H1 (cell line): ENCODE data around the gene GATD1. TPM values are rescaled to one million over a fixed set of nuclear protein-coding genes. Genes with fewer than 3 reads are reported as not detected.

Experiments
- CTCF ChIA-PET: fragments of 300-600 bp; sonication (Branson Sonifier 250); formaldehyde crosslinking; loops from one replicate; lab custom pipeline; 2021; ENCODE audit not compliant: partially characterized antibody; lab: Charles Lee
- POLR2A ChIA-PET: fragments of 300-600 bp; sonication (Branson Sonifier 250); formaldehyde crosslinking; loops from one replicate; lab custom pipeline; 2021; ENCODE audit warnings: inconsistent platforms; ENCODE audit not compliant: partially characterized antibody; lab: Charles Lee
- DNase-seq, 2 experiments: peaks; one replicate each; pipeline versions ENCODE4 v3.0.0 to v3.0.0-alpha.2; 2010 to 2022; ENCODE audit warnings: low spot score in 2 of 2, low read depth in 1 of 2, mixed read lengths in 1 of 2
- FAIRE-seq: peaks from 2 replicates; lab custom pipeline; 2011; peaks lifted over from hg19 to GRCh38; lab: Jason Lieb, UNC
- H2AFZ ChIP-seq: 2 replicates; pipeline ENCODE4 v1.8.1; 2012; ENCODE audit warnings: low read length, inconsistent platforms
- H2AK5ac ChIP-seq: 2 replicates; pipeline ENCODE4 v1.6.1; 2013; ENCODE audit warnings: low read depth, low read length
- H2BK120ac ChIP-seq: replicated peaks from 2 replicates; pipeline ENCODE3; 2013; ENCODE audit warnings: low read depth, low read length, inconsistent platforms
- H2BK12ac ChIP-seq: 2 replicates; pipeline ENCODE4 v1.6.1; 2013; ENCODE audit warnings: low read depth, low read length
- H2BK15ac ChIP-seq: 2 replicates; pipeline ENCODE4 v1.6.1; 2013; ENCODE audit warnings: low read length
- H2BK20ac ChIP-seq: 2 replicates; pipeline ENCODE4 v1.6.1; 2013; ENCODE audit warnings: low read length
- H2BK5ac ChIP-seq: 2 replicates; pipeline ENCODE4 v1.6.1; 2013; ENCODE audit warnings: low read depth, low read length
- H3K14ac ChIP-seq: 2 replicates; pipeline ENCODE4 v1.6.1; 2013; ENCODE audit warnings: inconsistent platforms; ENCODE audit not compliant: insufficient read length
- H3K18ac ChIP-seq: 2 replicates; pipeline ENCODE4 v1.6.1; 2013; ENCODE audit warnings: low read length; ENCODE audit errors: extremely low read depth
- H3K23ac ChIP-seq: 2 replicates; pipeline ENCODE4 v1.6.1; 2013; ENCODE audit warnings: inconsistent platforms; ENCODE audit not compliant: insufficient read length
- H3K23me2 ChIP-seq: 2 replicates; pipeline ENCODE4 v1.6.1; 2013; ENCODE audit warnings: low read depth, low read length
- H3K27ac ChIP-seq: 2 replicates; pipeline ENCODE4 v1.6.1; 2011; ENCODE audit warnings: low read depth, low read length, inconsistent platforms
- H3K27me3 ChIP-seq, 4 experiments: replicated peaks in 1 of 4; 1 replicate in 1 of 4; 2 replicates in 3 of 4; pipeline versions ENCODE4 v1.6.1 to v1.8.1; 2011 to 2013; ENCODE audit warnings: low read length in 3 of 4, mild to moderate bottlenecking in 3 of 4, inconsistent platforms in 2 of 4, mixed read lengths in 2 of 4, moderate library complexity in 1 of 4; ENCODE audit not compliant: control insufficient read depth in 3 of 4, insufficient read depth in 3 of 4; ENCODE audit errors: extremely low read depth in 1 of 4
- H3K36me3 ChIP-seq, 4 experiments: 2 replicates each; pipeline versions ENCODE4 v1.6.1 to v1.8.1; 2011 to 2013; ENCODE audit warnings: mild to moderate bottlenecking in 4 of 4, low read length in 3 of 4, moderate library complexity in 2 of 4, control low read depth in 1 of 4, inconsistent platforms in 1 of 4; ENCODE audit not compliant: insufficient read depth in 4 of 4, control insufficient read depth in 2 of 4
- H3K4ac ChIP-seq: replicated peaks from 2 replicates; pipeline ENCODE3; 2013; ENCODE audit warnings: low read length, low read depth, mixed read lengths, inconsistent platforms; ENCODE audit not compliant: insufficient read length
- H3K4me1 ChIP-seq, 4 experiments: replicated peaks in 1 of 4; 1 replicate in 1 of 4; 2 replicates in 3 of 4; pipeline versions ENCODE4 v1.6.1 to v1.8.1; 2011 to 2013; ENCODE audit warnings: low read length in 3 of 4, inconsistent platforms in 2 of 4, mixed read lengths in 1 of 4; ENCODE audit not compliant: insufficient read depth in 4 of 4, control insufficient read depth in 3 of 4
- H3K4me2 ChIP-seq, 2 experiments: 2 replicates each; pipeline versions ENCODE4 v1.6.1 to v1.8.1; 2011 to 2013; ENCODE audit warnings: low read depth in 2 of 2, low read length in 2 of 2, control low read depth in 1 of 2, inconsistent platforms in 1 of 2, mild to moderate bottlenecking in 1 of 2; ENCODE audit not compliant: insufficient read depth in 1 of 2
- H3K4me3 ChIP-seq, 4 experiments: fragments of 200-600, 300-600 bp in 1 of 4; sonication (generic), shearing (Covaris generic), sonication (Bioruptor Twin) in 1 of 4; 2 replicates each; pipeline versions ENCODE4 v1.5.1 to v1.8.1; 2011 to 2016; ENCODE audit warnings: low read length in 4 of 4, low read depth in 3 of 4, control low read depth in 2 of 4, inconsistent platforms in 2 of 4, mild to moderate bottlenecking in 2 of 4, mixed read lengths in 1 of 4, moderate library complexity in 1 of 4; ENCODE audit not compliant: insufficient read depth in 2 of 4; ENCODE audit errors: extremely low read depth in 1 of 4
- H3K56ac ChIP-seq: replicated peaks from 2 replicates; pipeline ENCODE3; 2013; ENCODE audit warnings: low read depth, mild to moderate bottlenecking, mixed read lengths, low read length, inconsistent platforms; ENCODE audit not compliant: insufficient read length
- H3K79me1 ChIP-seq: 2 replicates; pipeline ENCODE4 v1.6.1; 2013; ENCODE audit warnings: low read depth, low read length, control low read depth
- H3K79me2 ChIP-seq, 2 experiments: 2 replicates each; pipeline versions ENCODE4 v1.6.1 to v1.8.1; 2012 to 2013; ENCODE audit warnings: low read length in 2 of 2, mild to moderate bottlenecking in 2 of 2, inconsistent platforms in 1 of 2; ENCODE audit not compliant: insufficient read depth in 2 of 2, control insufficient read depth in 1 of 2
- H3K9ac ChIP-seq, 4 experiments: replicated peaks in 1 of 4; 1 replicate in 1 of 4; 2 replicates in 3 of 4; pipeline versions ENCODE4 v1.6.1 to v1.8.1; 2011 to 2013; ENCODE audit warnings: low read depth in 3 of 4, low read length in 3 of 4, control low read depth in 2 of 4, mild to moderate bottlenecking in 2 of 4, moderate library complexity in 2 of 4, inconsistent platforms in 1 of 4; ENCODE audit errors: extremely low read depth in 1 of 4
- H3K9me3 ChIP-seq, 2 experiments: 2 replicates each; pipeline versions ENCODE4 v1.6.1 to v1.8.1; 2012 to 2013; ENCODE audit warnings: mild to moderate bottlenecking in 2 of 2, moderate library complexity in 2 of 2, control low read depth in 1 of 2, inconsistent platforms in 1 of 2, low read depth in 1 of 2, low read length in 1 of 2, mixed read lengths in 1 of 2; ENCODE audit not compliant: insufficient read depth in 2 of 2
- H4K20me1 ChIP-seq, 2 experiments: replicated peaks in 1 of 2; 2 replicates each; pipeline versions ENCODE3 to v1.8.1; 2011 to 2013; ENCODE audit warnings: inconsistent platforms in 2 of 2, low read length in 2 of 2, mild to moderate bottlenecking in 1 of 2; ENCODE audit not compliant: insufficient read depth in 2 of 2, control insufficient read depth in 1 of 2
- H4K5ac ChIP-seq: 2 replicates; pipeline ENCODE4 v1.6.1; 2013; ENCODE audit warnings: low read length, low read depth, mixed read lengths, inconsistent platforms; ENCODE audit not compliant: insufficient read length
- H4K8ac ChIP-seq: 2 replicates; pipeline ENCODE4 v1.8.0; 2013; ENCODE audit warnings: mild to moderate bottlenecking, moderate library complexity, low read length, inconsistent platforms; ENCODE audit not compliant: insufficient read depth; ENCODE audit errors: extremely low read depth
- H4K91ac ChIP-seq: replicated peaks from 2 replicates; pipeline ENCODE3; 2013; ENCODE audit warnings: low read length, mixed read lengths, inconsistent platforms; ENCODE audit not compliant: insufficient read length
- BACH1 ChIP-seq: IDR thresholded peaks from 2 replicates; pipeline ENCODE4 v1.6.1; 2012; ENCODE audit warnings: low read length, improper control_type of control experiment
- CTBP2 ChIP-seq: IDR thresholded peaks from 2 replicates; pipeline ENCODE4 v1.7.0; 2011; ENCODE audit warnings: borderline replicate concordance, mild to moderate bottlenecking, moderate library complexity, mixed read lengths, low read length; ENCODE audit not compliant: insufficient read depth, insufficient read length
- GTF2F1 ChIP-seq: IDR thresholded peaks from 2 replicates; pipeline ENCODE4 v1.6.1; 2012; ENCODE audit warnings: low read depth, low read length, improper control_type of control experiment, borderline replicate concordance
- POLR2A ChIP-seq, 2 experiments: IDR thresholded peaks; 1 replicate in 1 of 2; 2 replicates in 1 of 2; pipeline ENCODE4 v1.6.1; 2011; ENCODE audit warnings: low read depth in 2 of 2, low read length in 2 of 2, mild to moderate bottlenecking in 2 of 2; ENCODE audit errors: control extremely low read depth in 1 of 2
- POLR2AphosphoS5 ChIP-seq: IDR thresholded peaks from 2 replicates; pipeline ENCODE4 v1.6.1; 2011; ENCODE audit warnings: low read depth, low read length
- SAP30 ChIP-seq: fragments of 300-600 bp; sonication (generic); IDR thresholded peaks from 2 replicates; pipeline ENCODE4 v1.7.1; 2012; ENCODE audit warnings: low read length, moderate library complexity, mild to moderate bottlenecking, inconsistent platforms; ENCODE audit not compliant: insufficient read depth, insufficient replicate concordance
- TCF12 ChIP-seq: IDR thresholded peaks from 2 replicates; pipeline ENCODE4 v1.6.1; 2011; ENCODE audit warnings: low read depth, mild to moderate bottlenecking, low read length
- WGBS, 2 experiments: shearing (Covaris generic) in 1 of 2; methylation state at CpG; one replicate each; pipeline versions ENCODE4 v1.1.6 to v1.1.7; 2013 to 2015; ENCODE audit warnings: low lambda C conversion rate in 2 of 2, mixed read lengths in 2 of 2, inconsistent platforms in 1 of 2, low coverage in 1 of 2, missing lambda C conversion rate in 1 of 2; ENCODE audit not compliant: insufficient replicate concordance in 2 of 2, insufficient coverage in 1 of 2, insufficient read length in 1 of 2; ENCODE audit errors: extremely low coverage in 1 of 2, missing lambda C conversion rate in 1 of 2; 5-methylcytosine and 5-hydroxymethylcytosine counted together
- polyA plus RNA-seq, 7 experiments: library from polyadenylated mRNA; depleted of rRNA in 3 of 7; stranded (reverse) in 5 of 7; unstranded in 2 of 7; fragments of >200 nt in 5 of 7; fragments of 200-250 nt in 2 of 7; gene quantifications; 1 replicate in 5 of 7; 2 replicates in 1 of 7; 4 replicates in 1 of 7; pipeline versions ENCODE4 v1.2.1 to v1.2.3, GENCODE V29; 2011 to 2013; ENCODE audit warnings: missing spikeins in 2 of 7, mixed read lengths in 2 of 7
- total RNA-seq: library from RNA; stranded (reverse); fragmentation: NEBNext Ultra II Directional; extraction: Animal tissue kit (Norgen Biotek cat#: 25700); gene quantifications from 2 replicates; pipeline ENCODE4 v1.2.1, GENCODE V29; 2021
- TF ChIP-seq, protein P1 (sequence below): IDR thresholded peaks from 2 replicates; pipeline ENCODE4 v1.6.1; 2012; ENCODE audit warnings: low read length, inconsistent platforms
- TF ChIP-seq, protein P2 (sequence below): IDR thresholded peaks from 2 replicates; pipeline ENCODE4 v1.6.1; 2011; ENCODE audit warnings: low read length, improper control_type of control experiment
- TF ChIP-seq, protein P3 (sequence below): IDR thresholded peaks from 2 replicates; pipeline ENCODE4 v1.6.1; 2012; ENCODE audit warnings: inconsistent platforms

The GATD1 gene
- total and polyA plus RNA-seq, 2 of the 8 experiments (the other 6 are each of a cell fraction or from before 2014, with no cell fraction given): 47.5 to 54.8 TPM

DNA sequence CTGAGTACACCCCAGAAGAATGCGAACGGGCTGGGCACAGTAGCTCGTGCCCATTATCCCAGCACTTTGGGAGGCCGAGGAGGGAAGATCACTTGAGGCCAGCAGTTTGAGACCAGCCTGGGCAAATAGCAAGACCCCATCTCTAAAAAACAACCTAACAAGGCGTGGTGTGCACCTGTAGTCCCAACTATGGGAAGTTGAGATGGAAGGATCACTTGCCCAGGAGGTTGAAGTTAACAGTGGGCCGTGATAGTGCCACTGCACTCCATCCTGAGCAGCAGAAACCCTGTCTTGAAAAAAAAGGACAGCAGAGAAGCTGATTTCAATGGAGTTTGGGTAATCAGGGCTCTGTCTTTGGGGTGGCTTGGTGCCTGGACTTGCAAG is 35.8 kb upstream of the GATD1 start:
- Histone ChIP-seq H3K79me2 (peaks cover 7 to 32% of the 10 kb centered on the region in 2 experiments; a peak in 3 of 4 replicates), H3K4ac (peak overlapping the region; percentile 29), H2AFZ (no peak overlapping the region), H3K4me3 (no peak overlapping the region), H2BK15ac (no peak overlapping the region), H4K20me1 (peaks cover 10 to 22% of the 10 kb centered on the region in 2 experiments), H3K4me1 (peaks cover 0 to 9% (median 2%) of the 10 kb centered on the region in 4 experiments; a peak in 3 of 7 replicates), H3K23ac (no peak overlapping the region), H3K4me2 (no peak overlapping the region), H3K23me2 (peaks cover 5% of the 10 kb centered on the region; the same call in 1 of the 2 replicates), H3K18ac (no peak overlapping the region), H3K9ac (no peak overlapping the region), H2BK5ac (no peak overlapping the region; the same call in 1 of the 2 replicates), H4K5ac (no peak overlapping the region), H2AK5ac (no peak overlapping the region), H2BK20ac (no peak overlapping the region), H3K27me3 (no peaks in the 10 kb centered on the region), H4K91ac (no peak overlapping the region), H2BK120ac (no peak overlapping the region), H3K9me3 (no peaks in the 10 kb centered on the region), H4K8ac (no peak overlapping the region; the same call in 1 of the 2 replicates), H3K36me3 (peaks cover 16 to 29% (median 26%) of the 10 kb centered on the region in 4 experiments), H3K14ac (no peak overlapping the region), H3K79me1 (no peaks in the 10 kb centered on the region), H3K56ac (no peak overlapping the region), H3K27ac (no peak overlapping the region), H2BK12ac (no peak overlapping the region)
- WGBS, 2 experiments: 91% methylated on average over 6 of the region's 6 CpGs; no CpG with 5 or more reads in 1 of the 2 experiments
- ChIA-PET CTCF (interaction anchor here (0.6 to 2.2 kb wide), 2 partner anchors 20 to 22 kb away, joined by 3 to 5 read pairs; no protein-coding TSS in a partner anchor), POLR2A (interaction anchor here (0.7 to 53.0 kb wide), 12 partner anchors 2 to 277 kb away, joined by 3 to 1917 read pairs (median 4); partner anchors contain the start of genes CD151, CEND1, CRACR2B and GATD1)
- DNase-seq (no peak), FAIRE-seq (no peak)
- TF ChIP-seq POLR2A (IDR thresholded peaks at IDR 0.05; ENCODE audit: control extremely low read depth in 1 of 2, low read depth in 2 of 2, low read length in 2 of 2) (no peak; a peak in 1 of 3 replicates), CTBP2 (no peak), GTF2F1 (no peak), POLR2AphosphoS5 (peak; percentile 49; the same call in 1 of the 2 replicates), BACH1 (no peak), SAP30 (no peak), TCF12 (no peak)
- TF ChIP-seq, protein P1, sequence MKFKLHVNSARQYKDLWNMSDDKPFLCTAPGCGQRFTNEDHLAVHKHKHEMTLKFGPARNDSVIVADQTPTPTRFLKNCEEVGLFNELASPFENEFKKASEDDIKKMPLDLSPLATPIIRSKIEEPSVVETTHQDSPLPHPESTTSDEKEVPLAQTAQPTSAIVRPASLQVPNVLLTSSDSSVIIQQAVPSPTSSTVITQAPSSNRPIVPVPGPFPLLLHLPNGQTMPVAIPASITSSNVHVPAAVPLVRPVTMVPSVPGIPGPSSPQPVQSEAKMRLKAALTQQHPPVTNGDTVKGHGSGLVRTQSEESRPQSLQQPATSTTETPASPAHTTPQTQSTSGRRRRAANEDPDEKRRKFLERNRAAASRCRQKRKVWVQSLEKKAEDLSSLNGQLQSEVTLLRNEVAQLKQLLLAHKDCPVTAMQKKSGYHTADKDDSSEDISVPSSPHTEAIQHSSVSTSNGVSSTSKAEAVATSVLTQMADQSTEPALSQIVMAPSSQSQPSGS: peak; percentile 36; the same call in 1 of the 2 replicates
- TF ChIP-seq, protein P2, sequence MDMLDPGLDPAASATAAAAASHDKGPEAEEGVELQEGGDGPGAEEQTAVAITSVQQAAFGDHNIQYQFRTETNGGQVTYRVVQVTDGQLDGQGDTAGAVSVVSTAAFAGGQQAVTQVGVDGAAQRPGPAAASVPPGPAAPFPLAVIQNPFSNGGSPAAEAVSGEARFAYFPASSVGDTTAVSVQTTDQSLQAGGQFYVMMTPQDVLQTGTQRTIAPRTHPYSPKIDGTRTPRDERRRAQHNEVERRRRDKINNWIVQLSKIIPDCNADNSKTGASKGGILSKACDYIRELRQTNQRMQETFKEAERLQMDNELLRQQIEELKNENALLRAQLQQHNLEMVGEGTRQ: no peak
- TF ChIP-seq, protein P3, sequence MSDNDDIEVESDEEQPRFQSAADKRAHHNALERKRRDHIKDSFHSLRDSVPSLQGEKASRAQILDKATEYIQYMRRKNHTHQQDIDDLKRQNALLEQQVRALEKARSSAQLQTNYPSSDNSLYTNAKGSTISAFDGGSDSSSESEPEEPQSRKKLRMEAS: no peak
